ELF-1 (cell line): ENCODE measurements around the gene SYTL2.
"Not testable (repeated sequence)": the region's sequence is repeated elsewhere in the genome, so short reads cannot be mapped to it uniquely, and the experiment has no call there.

Experiments used
- DNase-seq: peaks from one replicate; pipeline ENCODE4 v3.0.0-alpha.2; 2016; ENCODE audit warnings: low read depth, low spot score

SYTL2 gene

DNA sequence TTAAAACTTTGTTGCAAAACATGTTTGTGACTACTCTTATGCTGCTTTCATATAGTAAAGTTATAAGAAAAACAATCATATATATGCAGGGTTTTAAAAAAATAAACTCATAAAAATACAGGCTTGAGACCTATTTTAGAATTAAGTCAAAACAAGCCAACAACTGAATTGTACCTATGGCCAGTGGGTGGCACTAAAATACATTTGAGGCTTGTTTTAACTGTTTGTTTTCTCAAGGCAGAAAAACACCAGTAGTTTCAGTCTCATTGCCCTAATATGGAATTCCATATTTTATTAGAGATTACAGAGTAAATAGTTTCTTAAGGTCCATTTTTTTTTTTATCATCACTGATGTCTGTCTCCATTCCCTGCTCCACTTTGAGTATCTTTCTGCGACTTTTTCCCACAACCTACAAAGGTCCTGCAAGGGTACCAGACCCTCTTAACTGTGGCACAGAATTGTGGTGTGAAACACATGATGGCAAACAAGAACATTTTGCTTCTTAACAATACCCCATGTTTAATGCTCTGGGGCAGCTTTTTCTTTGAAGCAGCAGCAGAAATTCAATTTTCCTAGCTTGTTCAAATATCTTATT is 116.5 kb downstream of the SYTL2 start:
- DNase-seq = no peak

DNA sequence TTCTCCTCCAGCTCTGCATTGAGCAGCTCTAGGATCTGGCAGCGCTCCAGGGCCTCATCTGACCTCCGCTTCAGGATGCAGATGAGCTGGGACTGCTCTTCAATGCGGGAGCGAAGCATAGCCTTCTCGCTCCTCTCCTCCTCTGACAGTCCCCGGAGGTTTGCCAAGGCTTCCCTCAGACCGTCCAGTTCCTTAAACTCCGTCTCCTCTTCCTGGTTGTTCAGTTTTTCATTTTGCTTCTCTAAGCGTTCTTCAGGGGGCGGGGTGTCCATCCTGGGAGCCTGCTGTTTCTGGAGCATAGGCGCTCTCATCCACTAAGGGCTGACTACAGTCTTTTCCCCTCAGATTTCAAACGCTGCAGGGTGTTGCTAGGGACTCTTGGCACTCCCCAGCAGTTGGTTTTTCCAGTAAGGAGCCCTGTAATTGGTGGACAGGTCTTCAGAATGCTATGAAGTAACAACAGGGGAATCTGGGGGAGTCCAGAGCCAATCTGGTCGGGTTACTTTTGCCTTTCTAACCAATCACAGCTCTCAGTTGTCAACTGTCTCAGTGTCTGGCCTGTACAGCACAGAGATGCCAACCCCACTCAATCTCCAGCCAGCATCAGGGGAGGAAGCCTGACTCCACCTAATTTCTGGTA is 125.0 kb downstream of the SYTL2 start, which contains the start of gene CCDC89:
Gene CCDC89, minus strand, starts transcription at position 376 of the 640 bp plus-strand sequence. Its CDS starts 65 bp downstream, at position 311.
- DNase-seq = peak; percentile 23

GRCh38 chr11:85685125-85685819 is 125.7 kb downstream of the SYTL2 start:
- DNase-seq = peak; percentile 18

- no peak for DNase-seq
These were observed 128.3 kb downstream of the SYTL2 start for GRCh38 chr11:85682330-85683305.

GRCh38 chr11:85680897-85681296 is 130.0 kb downstream of the SYTL2 start:
- no peak for DNase-seq

DNA sequence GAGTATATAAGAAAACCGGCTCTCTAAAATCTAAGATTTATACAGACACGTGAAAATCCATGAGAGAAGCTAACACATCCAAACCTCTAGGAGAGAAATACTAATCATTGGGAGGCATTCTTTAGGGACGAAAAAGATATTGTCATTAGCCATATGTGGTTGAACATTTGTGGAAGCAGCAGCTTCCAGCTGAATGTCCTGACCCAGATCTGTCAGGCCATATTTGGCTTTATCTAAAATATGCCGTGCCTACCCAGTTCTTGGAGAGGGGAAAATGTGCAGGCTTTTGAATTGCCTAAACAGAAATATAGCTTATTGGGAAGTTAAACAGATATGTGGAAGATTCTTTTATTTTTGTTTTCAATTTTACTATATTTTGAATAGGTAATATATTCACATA is 131.4 kb downstream of the SYTL2 start:
- no peak for DNase-seq

DNA sequence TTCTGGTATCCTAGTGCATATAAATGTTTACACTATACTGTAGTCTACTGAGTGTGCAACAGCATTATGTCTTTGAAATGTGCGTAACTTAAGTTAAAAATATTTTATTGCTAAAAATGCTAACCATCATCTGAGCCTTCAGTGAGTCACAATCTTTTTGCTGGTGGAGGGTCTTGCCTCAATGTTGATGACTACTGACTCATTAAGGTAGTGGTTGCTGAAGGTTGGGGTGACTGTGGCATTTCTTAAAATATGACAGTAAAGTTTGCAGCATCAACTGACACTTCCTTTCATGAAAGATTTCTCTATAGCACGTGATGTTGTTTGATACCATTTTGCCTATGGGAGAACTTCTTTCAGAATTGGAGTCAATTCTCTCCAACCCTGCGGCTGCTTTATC is 137.5 kb downstream of the SYTL2 start:
- no peak for DNase-seq

DNA sequence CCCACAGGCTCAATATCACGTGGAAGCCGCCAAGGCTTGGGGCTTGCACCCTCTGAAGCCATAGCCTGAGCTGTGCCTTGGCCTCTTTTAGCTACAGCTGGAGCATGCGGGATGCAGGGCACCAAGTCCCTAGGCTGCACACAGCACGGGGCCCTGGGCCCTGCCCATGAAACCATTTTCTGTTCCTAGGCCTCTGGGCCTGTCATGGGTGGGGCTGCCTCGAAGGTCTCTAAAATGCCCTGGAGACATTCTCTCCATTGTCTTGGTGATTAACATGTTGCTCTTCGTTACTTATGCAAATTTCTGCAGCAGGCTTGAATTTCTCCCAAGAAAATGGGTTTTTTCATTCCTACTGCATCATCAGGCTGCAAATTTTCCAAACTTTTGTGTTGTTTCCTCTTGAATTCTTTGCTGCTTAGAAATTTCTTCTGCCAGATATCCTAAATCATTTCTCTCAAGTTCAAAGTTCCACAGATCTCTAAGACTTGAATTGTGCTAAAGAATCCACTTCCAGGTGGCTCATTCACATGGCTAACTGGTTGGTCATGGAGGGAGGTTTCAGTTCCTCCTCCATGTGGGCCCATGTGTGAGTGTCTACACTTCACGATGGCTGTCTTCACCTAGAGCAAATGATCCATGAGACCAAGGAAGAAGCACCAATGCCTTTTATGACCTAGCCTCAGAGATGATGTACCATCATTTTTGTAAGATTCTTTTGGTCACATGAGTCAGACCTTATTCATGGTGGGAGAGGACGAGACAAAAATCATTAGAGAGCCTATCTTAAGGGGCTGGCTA is 138.6 kb downstream of the SYTL2 start:
- peak; percentile 9 for DNase-seq

DNA sequence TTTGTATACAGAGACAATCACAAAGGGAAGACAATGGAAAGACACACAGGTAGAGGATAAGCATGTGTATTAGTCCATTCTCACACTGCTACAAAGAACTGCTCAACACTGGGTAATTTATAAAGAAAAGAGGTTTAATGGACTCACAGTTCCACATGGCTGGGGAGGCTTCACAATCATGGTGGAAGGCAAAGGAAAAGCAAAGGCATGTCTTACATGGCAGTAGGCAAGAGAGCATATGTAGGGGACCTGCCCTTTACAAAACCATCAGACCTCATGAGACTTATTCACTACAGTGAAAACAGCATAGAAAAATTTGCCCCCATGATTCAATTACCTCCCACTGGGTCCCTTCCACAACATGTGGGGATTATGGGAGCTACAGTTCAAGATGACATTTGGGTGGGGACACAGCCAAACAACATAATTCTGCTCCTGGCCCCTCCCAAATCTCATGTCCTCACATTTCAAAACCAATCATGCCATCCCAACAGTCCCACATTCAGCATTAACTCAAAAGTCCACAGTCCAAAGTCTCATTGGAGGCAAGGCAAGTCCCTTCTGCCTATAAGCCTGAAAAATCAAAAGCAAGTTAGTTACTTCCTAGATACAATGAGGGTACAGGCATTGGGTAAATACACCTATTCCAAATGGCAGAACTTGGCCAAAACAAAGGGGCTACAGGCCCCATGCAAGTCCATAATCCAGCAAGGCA is 139.8 kb downstream of the SYTL2 start:
- not testable (repeated sequence) for DNase-seq

DNA sequence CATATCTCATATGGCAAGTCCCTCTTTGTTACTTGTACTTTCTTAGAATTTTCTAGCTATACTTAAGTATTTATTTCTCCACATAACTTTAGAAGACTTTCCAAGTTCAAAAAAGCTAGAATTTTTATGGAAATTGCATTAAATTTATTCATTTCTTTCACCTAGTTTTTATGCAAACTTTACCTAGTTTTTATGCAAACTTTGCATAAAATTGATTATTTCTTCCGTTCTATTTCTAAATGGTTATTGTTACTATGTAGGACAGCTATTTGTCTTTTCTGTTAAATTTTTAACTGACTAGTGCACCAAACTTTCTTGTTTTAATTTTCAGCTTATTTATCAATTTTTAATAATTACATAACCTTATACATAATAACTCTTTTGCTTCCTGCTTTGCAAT is 142.8 kb downstream of the SYTL2 start:
- no peak for DNase-seq

DNA sequence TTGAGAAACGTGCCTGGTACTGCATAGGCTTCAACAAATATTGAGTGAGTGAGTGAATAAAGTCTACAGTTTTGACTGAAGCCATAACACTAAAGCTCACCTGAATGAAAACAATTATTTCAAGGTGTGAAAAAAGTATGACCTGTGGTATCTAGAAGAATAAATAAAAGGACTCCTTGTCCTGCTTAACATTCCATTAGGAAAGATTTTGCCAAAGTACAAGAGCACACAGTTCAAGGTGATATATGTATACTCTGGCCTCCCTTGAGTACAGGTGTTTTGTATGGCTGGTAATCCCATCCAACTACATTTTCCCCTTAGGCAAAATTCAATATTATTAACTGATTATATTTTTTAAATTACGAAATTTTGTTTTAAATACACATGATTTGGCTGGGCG is 144.3 kb downstream of the SYTL2 start:
- DNase-seq = no peak

GRCh38 chr11:85665733-85666132 is 145.2 kb downstream of the SYTL2 start:
- no peak for DNase-seq

GRCh38 chr11:85664615-85665481 is 146.1 kb downstream of the SYTL2 start, which contains the start of gene CREBZF:
Gene CREBZF (minus strand): TSS chr11:85665129. CDS start chr11:85664875, 254 bp downstream.
- peak; percentile 96 for DNase-seq

- DNase-seq = peak; percentile 85
These were observed 147.0 kb downstream of the SYTL2 start for GRCh38 chr11:85663753-85664614.

GRCh38 chr11:85663080-85663752 is 147.7 kb downstream of the SYTL2 start:
- no peak for DNase-seq

- no peak for DNase-seq
These were observed 148.8 kb downstream of the SYTL2 start for GRCh38 chr11:85661972-85662664.

- no peak for DNase-seq
These were observed 152.8 kb downstream of the SYTL2 start for GRCh38 chr11:85658180-85658579.
